HCT116 (cell line): ENCODE results near the gene XRN2.

Source experiments
- TF ChIP-seq, protein P1 (sequence below): IDR thresholded peaks from 2 replicates; pipeline ENCODE4 v1.6.1; 2012
- TF ChIP-seq, protein P2 (sequence below), 3 experiments: fragments of 200-600 bp in 1 of 3; sonication (generic) in 1 of 3; IDR thresholded peaks in 2 of 3; conservative IDR thresholded peaks in 1 of 3; 2 replicates each; pipeline ENCODE4 v1.5.1; 2012 to 2017; ENCODE audit warnings: low read depth in 2 of 3, low read length in 2 of 3, antibody characterized with exemption in 1 of 3, borderline replicate concordance in 1 of 3, control low read depth in 1 of 3, mild to moderate bottlenecking in 1 of 3, mixed read lengths in 1 of 3, mixed run types in 1 of 3, moderate library complexity in 1 of 3; ENCODE audit not compliant: insufficient read depth in 1 of 3

DNA sequence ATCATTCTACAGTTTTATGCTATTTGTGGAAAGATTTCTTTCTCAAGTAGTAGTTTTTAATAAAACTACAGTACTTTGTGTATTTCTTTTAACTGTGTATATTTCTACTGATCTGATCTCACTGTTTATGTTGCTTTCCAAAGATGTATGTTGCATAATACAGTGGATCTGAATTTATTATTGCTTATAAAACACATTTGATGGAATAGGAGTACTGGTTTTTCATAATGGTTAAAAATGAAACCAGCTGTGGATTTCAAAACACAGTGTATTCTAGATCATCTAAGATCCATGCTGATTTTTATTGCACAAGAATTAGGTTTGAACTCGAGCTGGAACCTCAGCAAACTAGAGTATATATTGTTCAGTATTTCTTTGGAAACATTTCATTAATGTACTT is 86.2 kb downstream of the XRN2 start:
- TF ChIP-seq, protein P1, sequence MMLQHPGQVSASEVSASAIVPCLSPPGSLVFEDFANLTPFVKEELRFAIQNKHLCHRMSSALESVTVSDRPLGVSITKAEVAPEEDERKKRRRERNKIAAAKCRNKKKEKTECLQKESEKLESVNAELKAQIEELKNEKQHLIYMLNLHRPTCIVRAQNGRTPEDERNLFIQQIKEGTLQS, result no peak
- TF ChIP-seq, protein P2, sequence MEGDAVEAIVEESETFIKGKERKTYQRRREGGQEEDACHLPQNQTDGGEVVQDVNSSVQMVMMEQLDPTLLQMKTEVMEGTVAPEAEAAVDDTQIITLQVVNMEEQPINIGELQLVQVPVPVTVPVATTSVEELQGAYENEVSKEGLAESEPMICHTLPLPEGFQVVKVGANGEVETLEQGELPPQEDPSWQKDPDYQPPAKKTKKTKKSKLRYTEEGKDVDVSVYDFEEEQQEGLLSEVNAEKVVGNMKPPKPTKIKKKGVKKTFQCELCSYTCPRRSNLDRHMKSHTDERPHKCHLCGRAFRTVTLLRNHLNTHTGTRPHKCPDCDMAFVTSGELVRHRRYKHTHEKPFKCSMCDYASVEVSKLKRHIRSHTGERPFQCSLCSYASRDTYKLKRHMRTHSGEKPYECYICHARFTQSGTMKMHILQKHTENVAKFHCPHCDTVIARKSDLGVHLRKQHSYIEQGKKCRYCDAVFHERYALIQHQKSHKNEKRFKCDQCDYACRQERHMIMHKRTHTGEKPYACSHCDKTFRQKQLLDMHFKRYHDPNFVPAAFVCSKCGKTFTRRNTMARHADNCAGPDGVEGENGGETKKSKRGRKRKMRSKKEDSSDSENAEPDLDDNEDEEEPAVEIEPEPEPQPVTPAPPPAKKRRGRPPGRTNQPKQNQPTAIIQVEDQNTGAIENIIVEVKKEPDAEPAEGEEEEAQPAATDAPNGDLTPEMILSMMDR (IDR thresholded peaks at IDR 0.05 in 2 of 3, conservative IDR thresholded peaks at IDR 0.05 in 1 of 3; ENCODE audit: borderline replicate concordance in 1 of 3, insufficient read depth in 1 of 3, low read depth in 2 of 3, low read length in 2 of 3), result no peak
